ENCODE measurements around the gene TBRG4.

- no peak for TF ChIP-seq EP300 (IDR thresholded peaks at IDR 0.05)
- no peak for TF ChIP-seq POLR2AphosphoS5 (IDR thresholded peaks at IDR 0.05)
Observed at GRCh38 chr7:45084901-45085618, 26.4 kb downstream of the TBRG4 start.
